OCI-LY7 (cell line): Measurements from ENCODE around the gene WDR7.

Experiments
- EZH2phosphoT487 ChIP-seq: fragments of 200-600 bp; sonication (generic); IDR thresholded peaks from 2 replicates; pipeline ENCODE4 v1.6.1; 2018; ENCODE audit warnings: low read depth, borderline replicate concordance, mild to moderate bottlenecking, mixed run types, antibody characterized with exemption, low read length, moderate library complexity, mixed read lengths
- TF ChIP-seq, protein P1 (sequence below): fragments of 200-600 bp; sonication (generic); conservative IDR thresholded peaks from 2 replicates; pipeline ENCODE4 v1.5.1; 2014; ENCODE audit warnings: mild to moderate bottlenecking, antibody characterized with exemption, low read length, moderate library complexity, mixed read lengths

DNA sequence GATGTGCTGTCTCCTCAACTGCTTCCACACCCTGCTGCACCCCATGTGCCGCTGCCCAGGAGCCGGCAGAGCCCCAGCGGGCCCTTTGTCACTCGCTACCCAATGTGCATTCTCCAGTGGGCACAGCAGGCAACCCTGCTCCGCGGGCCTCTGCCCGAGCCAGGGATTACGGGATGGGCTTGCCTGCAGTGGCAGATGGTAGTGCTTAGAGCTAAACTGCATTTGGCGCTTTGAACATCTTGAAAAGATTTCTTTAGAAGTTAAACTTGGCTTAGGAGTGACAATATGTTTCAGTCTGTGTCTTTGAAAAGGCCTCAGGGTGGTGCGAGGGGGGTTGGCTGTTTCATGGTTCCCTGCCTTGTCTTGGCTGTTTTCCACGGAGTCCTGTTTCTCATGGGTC is 411.7 kb downstream of the WDR7 start:
- TF ChIP-seq, protein P1, sequence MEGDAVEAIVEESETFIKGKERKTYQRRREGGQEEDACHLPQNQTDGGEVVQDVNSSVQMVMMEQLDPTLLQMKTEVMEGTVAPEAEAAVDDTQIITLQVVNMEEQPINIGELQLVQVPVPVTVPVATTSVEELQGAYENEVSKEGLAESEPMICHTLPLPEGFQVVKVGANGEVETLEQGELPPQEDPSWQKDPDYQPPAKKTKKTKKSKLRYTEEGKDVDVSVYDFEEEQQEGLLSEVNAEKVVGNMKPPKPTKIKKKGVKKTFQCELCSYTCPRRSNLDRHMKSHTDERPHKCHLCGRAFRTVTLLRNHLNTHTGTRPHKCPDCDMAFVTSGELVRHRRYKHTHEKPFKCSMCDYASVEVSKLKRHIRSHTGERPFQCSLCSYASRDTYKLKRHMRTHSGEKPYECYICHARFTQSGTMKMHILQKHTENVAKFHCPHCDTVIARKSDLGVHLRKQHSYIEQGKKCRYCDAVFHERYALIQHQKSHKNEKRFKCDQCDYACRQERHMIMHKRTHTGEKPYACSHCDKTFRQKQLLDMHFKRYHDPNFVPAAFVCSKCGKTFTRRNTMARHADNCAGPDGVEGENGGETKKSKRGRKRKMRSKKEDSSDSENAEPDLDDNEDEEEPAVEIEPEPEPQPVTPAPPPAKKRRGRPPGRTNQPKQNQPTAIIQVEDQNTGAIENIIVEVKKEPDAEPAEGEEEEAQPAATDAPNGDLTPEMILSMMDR, result no peak
- no peak for TF ChIP-seq EZH2phosphoT487
